Kidney (tissue), 14 donors: ENCODE measurements around the gene FAM171A1. TPM values are rescaled to one million over a fixed set of nuclear protein-coding genes. Genes with fewer than 3 reads are reported as not detected.
"Not testable (repeated sequence)": the region's sequence is repeated elsewhere in the genome, so short reads cannot be mapped to it uniquely, and the experiment has no call there.

Experiments
- DNase-seq, 5 donors: peaks; one replicate each; pipeline ENCODE4 v3.0.0-alpha.2; 2013 to 2020
- FAIRE-seq: peaks from 2 replicates; lab custom pipeline; 2012; peaks lifted over from hg19 to GRCh38; lab: Jason Lieb, UNC
- H3K27ac ChIP-seq, 2 donors: one replicate each; pipeline ENCODE4 v1.7.0; 2013; ENCODE audit warnings: low read depth in 2 of 2, low read length in 2 of 2, inconsistent platforms in 1 of 2
- H3K27me3 ChIP-seq: one replicate; pipeline ENCODE4 v1.7.1; 2013; ENCODE audit warnings: low read length, inconsistent platforms; ENCODE audit not compliant: control insufficient read depth, insufficient read depth
- H3K36me3 ChIP-seq, 3 donors: one replicate each; pipeline versions ENCODE4 v1.7.0 to v1.7.1; 2013; ENCODE audit warnings: low read length in 3 of 3, control low read depth in 1 of 3, inconsistent platforms in 1 of 3; ENCODE audit not compliant: insufficient read depth in 3 of 3, control insufficient read depth in 2 of 3
- H3K4me1 ChIP-seq, 3 donors: one replicate each; pipeline versions ENCODE4 v1.7.0 to v1.7.1; 2013; ENCODE audit warnings: low read length in 3 of 3, inconsistent platforms in 1 of 3, low read depth in 1 of 3; ENCODE audit not compliant: control insufficient read depth in 2 of 3, insufficient read depth in 2 of 3
- H3K4me3 ChIP-seq, 3 donors: one replicate each; pipeline versions ENCODE4 v1.7.0 to v1.8.1; 2013; ENCODE audit warnings: low read length in 3 of 3, control low read depth in 1 of 3, inconsistent platforms in 1 of 3
- H3K9ac ChIP-seq, 3 donors: one replicate each; pipeline versions ENCODE4 v1.7.0 to v1.7.1; 2013; ENCODE audit warnings: low read length in 3 of 3, control low read depth in 1 of 3, inconsistent platforms in 1 of 3
- H3K9me3 ChIP-seq, 3 donors: one replicate each; pipeline versions ENCODE4 v1.7.0 to v1.7.1; 2013; ENCODE audit warnings: low read length in 3 of 3, control low read depth in 1 of 3, inconsistent platforms in 1 of 3; ENCODE audit not compliant: control insufficient read depth in 2 of 3, insufficient read depth in 1 of 3
- intact Hi-C: fragments of 100-400 bp; cut with DNase I; formaldehyde crosslinking; loops from one replicate; pipeline ENCODE4 v1.11.1; 2022
- polyA plus RNA-seq: library from polyadenylated mRNA; stranded (reverse); fragments of 350-450 nt; fragmentation: Illumina TruSeq; extraction: RNeasy Lipid Tissue Mini Kit (QIAGEN cat#74804); gene quantifications from one replicate; pipeline ENCODE4 v1.2.3, GENCODE V29; 2014; ENCODE audit warnings: low read depth, low replicate concordance; ENCODE audit not compliant: insufficient read depth
- total RNA-seq: library from RNA; stranded (reverse); fragmentation: NEBNext Ultra II Directional; extraction: Animal tissue kit (Norgen Biotek cat#: 25700); gene quantifications from one replicate; pipeline ENCODE4 v1.2.1, GENCODE V29; 2021
- TF ChIP-seq, protein P1 (sequence below): IDR thresholded peaks from 3 replicates; pipeline ENCODE4 v1.5.1; 2012; ENCODE audit warnings: mild to moderate bottlenecking, moderate library complexity, borderline replicate concordance; ENCODE audit not compliant: insufficient read depth; ENCODE audit errors: extremely low read depth
- donor health status: control.
- donor health status: control.
- donor health status: control.
- donor health status: control.
- donor health status: control.
- donor health status: DM: yes; HTN: yes; CAD: no.
- donor health status: Normal renal cell carcinoma (clear cell type).

FAM171A1 gene
- total and polyA plus RNA-seq, 2 donors from 2014 or later: 30.4 to 53.0 TPM

DNA sequence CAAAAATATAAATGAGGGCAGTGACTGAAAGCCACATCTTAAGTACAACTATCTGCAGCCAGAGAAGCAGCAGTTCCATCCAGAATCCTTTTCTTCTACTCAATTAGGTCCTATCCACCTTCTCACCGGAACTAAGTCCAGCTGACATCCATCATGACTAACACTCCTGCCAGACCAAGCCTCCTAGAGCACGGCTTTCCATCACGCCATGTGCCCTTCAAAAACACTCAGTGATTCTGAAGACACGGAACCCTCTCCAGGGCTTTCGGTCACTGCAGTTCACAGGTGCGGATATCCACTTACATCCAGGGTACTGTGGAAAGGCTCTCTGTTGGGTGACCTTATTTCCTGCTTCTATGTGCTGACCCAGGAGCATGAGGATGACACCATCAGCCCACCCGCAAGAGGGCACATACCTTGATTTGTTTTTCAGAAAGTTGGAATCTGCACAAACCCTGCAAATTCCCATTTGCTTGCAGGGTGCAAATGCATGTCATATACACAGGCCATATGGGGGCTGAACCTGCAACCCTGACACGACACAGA is 64.3 kb downstream of the FAM171A1 start:
- TF ChIP-seq, protein P1, sequence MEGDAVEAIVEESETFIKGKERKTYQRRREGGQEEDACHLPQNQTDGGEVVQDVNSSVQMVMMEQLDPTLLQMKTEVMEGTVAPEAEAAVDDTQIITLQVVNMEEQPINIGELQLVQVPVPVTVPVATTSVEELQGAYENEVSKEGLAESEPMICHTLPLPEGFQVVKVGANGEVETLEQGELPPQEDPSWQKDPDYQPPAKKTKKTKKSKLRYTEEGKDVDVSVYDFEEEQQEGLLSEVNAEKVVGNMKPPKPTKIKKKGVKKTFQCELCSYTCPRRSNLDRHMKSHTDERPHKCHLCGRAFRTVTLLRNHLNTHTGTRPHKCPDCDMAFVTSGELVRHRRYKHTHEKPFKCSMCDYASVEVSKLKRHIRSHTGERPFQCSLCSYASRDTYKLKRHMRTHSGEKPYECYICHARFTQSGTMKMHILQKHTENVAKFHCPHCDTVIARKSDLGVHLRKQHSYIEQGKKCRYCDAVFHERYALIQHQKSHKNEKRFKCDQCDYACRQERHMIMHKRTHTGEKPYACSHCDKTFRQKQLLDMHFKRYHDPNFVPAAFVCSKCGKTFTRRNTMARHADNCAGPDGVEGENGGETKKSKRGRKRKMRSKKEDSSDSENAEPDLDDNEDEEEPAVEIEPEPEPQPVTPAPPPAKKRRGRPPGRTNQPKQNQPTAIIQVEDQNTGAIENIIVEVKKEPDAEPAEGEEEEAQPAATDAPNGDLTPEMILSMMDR: no peak
- peak in 1 of 5 donors; percentile 54 for DNase-seq
- H3K27me3 ChIP-seq: no peaks in the 10 kb centered on the region
- H3K9ac ChIP-seq: no peak overlapping the region
- H3K4me3 ChIP-seq: no peak overlapping the region
- H3K4me1 ChIP-seq: peaks cover 0 to 13% (median 3%) of the 10 kb centered on the region in 3 donors
- H3K9me3 ChIP-seq: no peaks in the 10 kb centered on the region
- FAIRE-seq: no peak
- intact Hi-C loops: no loop called here
- H3K27ac ChIP-seq: no peak overlapping the region
- no peaks in the 10 kb centered on the region for H3K36me3 ChIP-seq

DNA sequence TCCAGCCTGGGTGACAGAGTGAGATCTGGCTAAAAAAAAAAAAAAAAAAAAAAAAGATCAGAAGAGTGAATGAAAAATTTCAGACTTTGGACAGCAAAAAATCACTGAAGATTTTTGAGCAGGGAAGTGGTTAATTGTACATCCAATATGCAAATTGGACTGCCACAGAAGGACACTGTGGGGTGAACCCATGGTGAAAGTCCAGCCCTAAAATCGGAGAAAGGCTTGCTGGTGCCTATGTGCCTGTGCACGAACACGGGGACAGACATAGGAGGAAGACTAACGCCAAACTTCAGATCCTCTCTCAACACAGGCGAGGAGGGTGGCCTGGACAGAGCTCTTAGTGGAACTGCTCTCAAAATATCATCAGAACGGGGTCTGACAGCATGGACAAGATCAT is 65.5 kb downstream of the FAM171A1 start:
- H3K36me3 ChIP-seq: no peaks in the 10 kb centered on the region
- peak overlapping the region in 1 of 3 donors; percentile 2 for H3K4me3 ChIP-seq
- TF ChIP-seq, protein P1: no peak
- no peak overlapping the region for H3K27ac ChIP-seq
- no peaks in the 10 kb centered on the region for H3K27me3 ChIP-seq
- H3K9me3 ChIP-seq: no peaks in the 10 kb centered on the region
- H3K9ac ChIP-seq: no peak overlapping the region
- intact Hi-C loops: no loop called here
- H3K4me1 ChIP-seq: peaks cover 0 to 5% (median 0%) of the 10 kb centered on the region in 3 donors
- no peak for DNase-seq
- no peak for FAIRE-seq

DNA sequence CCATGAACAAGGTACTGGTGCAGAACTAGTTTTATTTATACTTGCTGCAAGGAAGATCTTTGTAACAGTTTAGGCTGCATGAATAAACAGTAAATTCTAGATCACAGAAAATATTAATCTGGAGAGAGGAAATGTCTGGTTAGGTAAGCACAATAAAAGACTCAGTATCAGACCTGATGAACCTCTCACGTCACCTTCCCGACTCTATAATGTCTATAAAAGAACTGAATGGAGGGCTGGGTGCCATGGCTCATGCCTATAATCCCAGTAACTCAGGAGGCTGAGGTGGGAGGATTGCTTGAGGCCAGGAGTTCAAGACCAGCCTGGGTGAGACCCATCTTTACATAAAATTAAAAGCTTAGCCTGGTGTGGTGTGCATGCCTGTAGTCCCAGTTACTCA is 65.9 kb downstream of the FAM171A1 start:
- no peak overlapping the region for H3K9ac ChIP-seq
- H3K36me3 ChIP-seq: no peaks in the 10 kb centered on the region
- peaks cover 0 to 5% (median 0%) of the 10 kb centered on the region in 3 donors for H3K4me1 ChIP-seq
- no peaks in the 10 kb centered on the region for H3K9me3 ChIP-seq
- intact Hi-C loops: no loop called here
- no peaks in the 10 kb centered on the region for H3K27me3 ChIP-seq
- FAIRE-seq (no peak), DNase-seq (no peak)
- H3K27ac ChIP-seq: no peak overlapping the region
- TF ChIP-seq, protein P1: no peak
- no peak overlapping the region for H3K4me3 ChIP-seq

DNA sequence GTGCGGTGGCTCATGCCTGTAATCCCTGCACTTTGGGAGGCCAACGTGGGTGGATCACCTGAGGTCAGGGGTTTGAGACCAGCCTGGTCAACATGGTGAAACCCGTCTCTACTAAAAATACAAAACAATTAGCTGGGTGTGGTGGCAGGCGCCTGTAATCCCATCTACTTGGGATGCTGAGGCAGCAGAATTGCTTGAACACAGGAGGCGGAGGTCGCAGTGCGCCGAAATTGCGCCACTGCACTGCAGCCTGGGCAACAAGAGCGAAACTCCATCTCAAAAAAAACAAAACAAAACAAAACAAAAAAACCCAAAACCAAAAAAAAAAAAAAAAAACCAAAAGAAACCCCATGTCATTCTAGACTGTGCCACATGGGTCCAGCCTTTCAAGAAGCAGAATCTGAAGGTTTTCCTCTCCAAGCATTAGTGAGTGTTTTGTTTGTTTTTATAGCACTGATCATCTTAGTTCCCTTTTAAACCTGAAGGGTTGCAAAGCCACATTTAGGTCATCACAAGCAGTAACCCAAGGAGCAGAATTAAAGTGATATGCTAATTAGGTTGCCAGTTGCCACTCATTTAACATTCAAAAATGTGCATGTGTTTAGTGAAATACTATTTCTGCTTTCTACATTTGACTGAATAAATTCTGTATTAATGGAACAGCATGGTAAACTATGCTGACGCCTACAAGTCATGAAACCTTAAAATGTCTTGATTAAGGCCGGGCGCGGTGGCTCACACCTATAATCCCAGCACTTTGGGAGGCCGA is 68.7 kb downstream of the FAM171A1 start:
- FAIRE-seq, H3K4me1 ChIP-seq, H3K9me3 ChIP-seq, H3K36me3 ChIP-seq, H3K4me3 ChIP-seq, H3K27ac ChIP-seq, H3K9ac ChIP-seq, DNase-seq, intact Hi-C loops, H3K27me3 ChIP-seq: not testable (repeated sequence)
